HG03175 (cell line): ENCODE data around the gene ADRA2B.

Experiments used
- ATAC-seq: cut with Tn5 transposase; IDR thresholded peaks from one replicate; pipeline ENCODE4 v1.9.1; 2021; ENCODE audit warnings: mild to moderate bottlenecking, moderate library complexity; ENCODE audit not compliant: unreplicated experiment

The ADRA2B gene

GRCh38 chr2:96138179-96139145, 22.1 kb upstream of the ADRA2B start, which contains the start of gene ASTL:
Gene ASTL (minus strand): TSS chr2:96138502. CDS start chr2:96138436, 66 bp downstream.
- no peak for ATAC-seq

- no peak for ATAC-seq
Measured at GRCh38 chr2:96137321-96138178, 21.2 kb upstream of the ADRA2B start.

GRCh38 chr2:96136129-96136720, 19.9 kb upstream of the ADRA2B start:
- ATAC-seq, result no peak

GRCh38 chr2:96135621-96136020, 19.2 kb upstream of the ADRA2B start:
- no peak for ATAC-seq

- no peak for ATAC-seq
Measured at GRCh38 chr2:96135171-96135570, 18.8 kb upstream of the ADRA2B start.

- ATAC-seq, result no peak
Measured at GRCh38 chr2:96134421-96134820, 18.1 kb upstream of the ADRA2B start.

- no peak for ATAC-seq
Measured at GRCh38 chr2:96131813-96132745, 15.7 kb upstream of the ADRA2B start.

- no peak for ATAC-seq
Measured at GRCh38 chr2:96131152-96131812, 14.9 kb upstream of the ADRA2B start.

- no peak for ATAC-seq
Measured at GRCh38 chr2:96130483-96130882, 14.1 kb upstream of the ADRA2B start.

- ATAC-seq, result no peak
Measured at GRCh38 chr2:96129528-96130120, 13.3 kb upstream of the ADRA2B start.

GRCh38 chr2:96128456-96128855, 12.1 kb upstream of the ADRA2B start:
- no peak for ATAC-seq

- no peak for ATAC-seq
Measured at GRCh38 chr2:96124406-96125265, 8.3 kb upstream of the ADRA2B start.

- ATAC-seq, result no peak
Measured at GRCh38 chr2:96123936-96124335, 7.6 kb upstream of the ADRA2B start.

- no peak for ATAC-seq
Measured at GRCh38 chr2:96123290-96123689, 6.9 kb upstream of the ADRA2B start.

- no peak for ATAC-seq
Measured at GRCh38 chr2:96122391-96122790, 6.0 kb upstream of the ADRA2B start.

GRCh38 chr2:96121414-96121813, 5.0 kb upstream of the ADRA2B start:
- ATAC-seq, result no peak

- ATAC-seq, result no peak
Measured at GRCh38 chr2:96120991-96121390, 4.6 kb upstream of the ADRA2B start.

- no peak for ATAC-seq
Measured at GRCh38 chr2:96120091-96120720, 3.8 kb upstream of the ADRA2B start.
